Lower leg skin (tissue), 3 donors: ENCODE data around the gene CKAP4.

Source experiments
- CTCF ChIP-seq, 3 donors: fragments of 450-650 bp; IDR thresholded peaks; one replicate each; pipeline ENCODE4 v1.5.1; 2016; ENCODE audit warnings: antibody characterized with exemption in 3 of 3, mild to moderate bottlenecking in 3 of 3, moderate library complexity in 2 of 3
- POLR2A ChIP-seq, 2 donors: fragments of 450-650 bp; IDR thresholded peaks; one replicate each; pipeline ENCODE4 v1.6.1; 2016 to 2017; ENCODE audit warnings: antibody characterized with exemption in 2 of 2, mild to moderate bottlenecking in 1 of 2, moderate library complexity in 1 of 2

- TF ChIP-seq POLR2A (IDR thresholded peaks at IDR 0.05) (no peak), CTCF (IDR thresholded peaks at IDR 0.05) (no peak)
Measured at GRCh38 chr12:106204312-106204711, 43.5 kb downstream of the CKAP4 start.
